ENCODE measurements around the gene HNRNPA3. TPM values are rescaled to one million over a fixed set of nuclear protein-coding genes. Genes with fewer than 3 reads are reported as not detected.
"Not testable (repeated sequence)": the region's sequence is repeated elsewhere in the genome, so short reads cannot be mapped to it uniquely, and the experiment has no call there.

Gene HNRNPA3
- total RNA-seq, 3 donors from 2014 or later: 292 to 332 (median 316) TPM

DNA sequence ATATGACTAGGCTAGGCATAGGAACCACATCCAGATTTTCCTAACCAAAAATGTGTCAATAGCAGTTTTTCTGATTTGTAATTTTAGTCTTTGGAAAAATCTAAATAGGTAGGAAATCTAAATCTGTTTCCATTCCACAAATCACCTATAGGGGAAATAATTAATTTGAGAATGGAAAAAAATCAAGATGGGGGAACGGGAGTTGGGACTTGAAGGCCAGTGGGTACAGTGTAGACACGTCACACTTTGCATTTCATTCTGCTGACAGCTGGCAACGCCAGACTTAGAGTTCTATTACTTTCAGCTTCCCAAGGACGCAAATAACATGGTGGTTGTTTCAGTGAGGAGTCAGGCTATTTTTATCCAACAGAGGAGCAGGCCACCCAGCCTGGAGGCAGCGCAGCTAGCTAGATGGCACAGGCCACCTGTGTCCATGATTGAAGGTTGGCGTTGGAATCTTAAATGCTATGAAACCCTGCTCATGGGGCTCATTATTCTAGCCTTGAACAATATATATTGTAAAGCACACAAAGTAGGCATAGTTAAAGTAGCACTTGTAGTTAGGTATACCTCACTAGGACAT is 23.4 kb downstream of the HNRNPA3 start:
- Mint-ChIP-seq H3K27me3 (ENCODE audit: low read depth) (no peaks in the 10 kb centered on the region), H3K4me3 (no peak overlapping the region), H3K36me3 (ENCODE audit: insufficient read depth) (peaks cover 40% of the 10 kb centered on the region), H3K9me3 (no peaks in the 10 kb centered on the region), H3K4me1 (ENCODE audit: low read depth) (peaks cover 56% of the 10 kb centered on the region)
- ATAC-seq: no peak
- DNase-seq: no peak

DNA sequence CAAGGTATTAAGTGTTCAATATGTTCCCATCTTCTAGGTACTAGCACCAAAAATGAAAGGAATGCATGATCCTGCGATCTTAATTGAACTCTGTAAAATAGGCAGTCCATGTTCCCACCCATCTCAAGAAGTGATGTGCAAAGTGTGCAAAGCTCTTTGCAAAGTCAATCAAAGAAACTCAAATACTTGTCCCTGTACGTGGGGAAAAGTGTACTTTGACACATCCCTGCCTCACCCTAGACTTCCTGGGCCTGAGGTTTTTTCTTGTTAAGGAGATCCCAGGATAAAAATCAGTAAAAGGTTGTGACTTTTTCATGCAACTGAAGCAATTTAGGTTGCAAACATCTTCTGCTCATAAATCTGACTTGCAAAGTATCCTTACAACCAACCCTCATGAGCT is 25.3 kb downstream of the HNRNPA3 start:
- H3K27me3 Mint-ChIP-seq (ENCODE audit: low read depth): no peaks in the 10 kb centered on the region
- peaks cover 33% of the 10 kb centered on the region for H3K36me3 Mint-ChIP-seq (ENCODE audit: insufficient read depth)
- H3K4me3 Mint-ChIP-seq: no peak overlapping the region
- no peaks in the 10 kb centered on the region for H3K9me3 Mint-ChIP-seq
- DNase-seq: no peak
- H3K4me1 Mint-ChIP-seq (ENCODE audit: low read depth): peaks cover 65% of the 10 kb centered on the region
- no peak for ATAC-seq

DNA sequence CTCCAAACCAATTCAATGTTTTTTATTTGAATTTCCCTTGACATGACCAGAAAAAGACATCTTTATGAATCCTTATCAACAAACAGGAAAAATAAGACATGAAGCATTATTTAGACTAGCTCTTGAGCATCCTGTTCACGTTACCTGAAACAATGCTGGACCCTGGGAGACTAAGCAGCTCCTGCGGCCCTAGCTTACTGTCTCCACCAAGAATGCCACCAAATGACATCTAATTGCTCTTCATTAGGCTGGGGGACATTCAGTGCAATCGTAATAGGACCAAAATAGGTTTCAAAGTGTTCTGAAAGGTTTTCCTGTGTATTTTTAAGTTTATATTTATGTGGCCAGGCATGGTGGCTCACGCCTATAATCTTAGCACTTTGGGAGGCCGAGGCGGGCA is 26.5 kb downstream of the HNRNPA3 start:
- H3K4me1 Mint-ChIP-seq (ENCODE audit: low read depth): peaks cover 71% of the 10 kb centered on the region
- DNase-seq (no peak), ATAC-seq (no peak)
- no peaks in the 10 kb centered on the region for H3K9me3 Mint-ChIP-seq
- H3K4me3 Mint-ChIP-seq: no peak overlapping the region
- no peaks in the 10 kb centered on the region for H3K27me3 Mint-ChIP-seq (ENCODE audit: low read depth)
- H3K36me3 Mint-ChIP-seq (ENCODE audit: insufficient read depth): peaks cover 27% of the 10 kb centered on the region

DNA sequence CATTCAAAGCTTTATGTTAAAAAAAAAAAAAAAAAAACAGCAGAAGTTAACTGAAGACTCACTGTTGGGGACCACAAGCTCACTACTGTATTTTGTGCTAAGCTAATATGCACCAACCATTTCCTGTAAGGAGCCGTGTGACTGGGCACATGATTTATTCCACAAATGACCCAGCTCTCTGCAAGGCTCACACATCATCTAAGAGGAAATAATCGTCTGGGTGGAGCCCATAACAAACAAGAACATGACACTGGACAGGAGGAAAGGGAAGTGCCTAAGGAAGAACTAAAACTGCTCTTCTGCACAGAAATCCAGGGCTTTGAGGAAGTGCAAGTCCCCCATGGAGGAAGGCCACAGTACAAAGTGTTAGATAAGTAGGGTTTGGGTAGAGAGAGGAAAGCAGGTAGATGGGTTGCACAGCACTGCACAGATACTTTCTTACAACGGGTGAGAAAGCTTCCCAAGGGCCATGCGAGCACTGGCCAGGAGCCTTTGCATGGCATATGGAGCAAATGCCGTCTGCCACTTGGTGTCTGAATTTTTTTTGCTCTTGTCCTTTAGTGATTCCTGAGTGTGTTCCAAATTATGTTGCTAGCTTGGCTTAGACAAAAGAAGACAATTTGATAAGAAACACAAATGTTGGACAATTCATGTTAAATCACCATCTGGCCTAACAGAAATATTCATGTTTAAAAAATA is 27.5 kb downstream of the HNRNPA3 start:
- no peaks in the 10 kb centered on the region for H3K9me3 Mint-ChIP-seq
- DNase-seq (no peak), ATAC-seq (peak; percentile 74 to 76)
- peaks cover 77% of the 10 kb centered on the region for H3K4me1 Mint-ChIP-seq (ENCODE audit: low read depth)
- H3K4me3 Mint-ChIP-seq: peak overlapping the region; percentile 46
- H3K27me3 Mint-ChIP-seq (ENCODE audit: low read depth): no peaks in the 10 kb centered on the region
- peaks cover 31% of the 10 kb centered on the region for H3K36me3 Mint-ChIP-seq (ENCODE audit: insufficient read depth)

DNA sequence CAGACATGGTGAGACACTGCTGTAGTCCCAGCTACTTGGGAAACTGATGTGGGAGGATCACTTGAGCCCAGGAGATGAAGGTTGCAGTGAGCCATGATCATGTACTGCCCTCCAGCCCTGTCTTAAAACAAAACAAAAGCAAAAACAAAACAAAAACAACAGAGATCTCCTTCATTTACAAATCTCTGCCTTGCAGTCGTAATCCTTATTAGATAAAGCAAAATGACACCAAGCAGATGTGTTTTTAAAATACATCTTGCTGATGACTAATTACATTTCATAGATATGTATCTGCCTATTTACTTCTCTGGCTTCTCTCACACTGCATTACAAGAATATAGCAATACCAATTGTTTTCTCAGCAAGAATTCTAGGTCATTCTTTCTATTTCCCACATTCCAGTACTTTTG is 29.1 kb downstream of the HNRNPA3 start:
- no peaks in the 10 kb centered on the region for H3K27me3 Mint-ChIP-seq (ENCODE audit: low read depth)
- H3K9me3 Mint-ChIP-seq: no peaks in the 10 kb centered on the region
- DNase-seq (no peak), ATAC-seq (peak in 1 of 2 donors; percentile 36)
- H3K4me1 Mint-ChIP-seq (ENCODE audit: low read depth): peaks cover 82% of the 10 kb centered on the region
- H3K36me3 Mint-ChIP-seq (ENCODE audit: insufficient read depth): peaks cover 28% of the 10 kb centered on the region
- H3K4me3 Mint-ChIP-seq: peak overlapping the region; percentile 39

DNA sequence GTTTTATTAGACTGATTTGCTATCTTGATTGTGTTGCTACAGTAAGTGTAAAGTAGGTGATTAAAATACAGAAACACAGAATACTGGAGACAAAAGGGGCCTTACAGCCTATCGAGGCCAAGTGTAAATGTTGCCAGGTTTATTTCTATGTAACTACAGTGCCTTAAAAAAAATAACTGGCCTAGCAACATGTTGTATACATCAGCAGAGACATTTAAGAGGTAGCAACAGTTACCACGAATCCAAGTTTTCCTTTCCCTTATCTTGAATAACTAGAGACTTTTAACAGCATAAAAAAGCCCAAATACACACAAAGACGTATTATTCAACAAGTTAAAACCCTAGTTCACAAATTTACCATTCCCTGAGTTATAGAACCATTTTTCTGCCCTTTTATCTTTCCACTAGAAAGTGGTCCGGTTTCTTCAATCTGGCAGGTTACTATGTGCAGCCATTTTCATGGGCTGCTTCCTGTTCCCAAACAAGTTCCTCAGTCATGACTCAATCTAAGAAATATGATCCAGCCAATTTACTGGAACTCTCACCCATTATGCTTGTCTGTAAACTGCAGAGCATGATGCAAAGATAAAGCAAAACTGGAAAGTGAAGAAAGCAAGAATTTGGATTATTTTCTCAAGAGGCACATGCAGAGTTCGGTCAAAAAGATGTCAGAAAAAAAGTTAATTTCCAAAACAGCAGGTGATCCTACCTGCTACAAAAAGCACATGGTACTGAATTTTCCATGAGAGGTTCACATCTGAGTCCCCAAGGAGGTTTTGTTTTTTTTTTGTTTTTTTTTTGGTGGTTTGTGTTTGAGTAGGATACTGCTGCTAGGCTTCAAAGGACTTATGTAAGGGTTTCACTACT is 29.8 kb downstream of the HNRNPA3 start:
- no peaks in the 10 kb centered on the region for H3K27me3 Mint-ChIP-seq (ENCODE audit: low read depth)
- H3K4me3 Mint-ChIP-seq: peak overlapping the region; percentile 35
- ATAC-seq: no peak
- H3K36me3 Mint-ChIP-seq (ENCODE audit: insufficient read depth): peaks cover 28% of the 10 kb centered on the region
- no peaks in the 10 kb centered on the region for H3K9me3 Mint-ChIP-seq
- H3K4me1 Mint-ChIP-seq (ENCODE audit: low read depth): peaks cover 88% of the 10 kb centered on the region
- DNase-seq: no peak

DNA sequence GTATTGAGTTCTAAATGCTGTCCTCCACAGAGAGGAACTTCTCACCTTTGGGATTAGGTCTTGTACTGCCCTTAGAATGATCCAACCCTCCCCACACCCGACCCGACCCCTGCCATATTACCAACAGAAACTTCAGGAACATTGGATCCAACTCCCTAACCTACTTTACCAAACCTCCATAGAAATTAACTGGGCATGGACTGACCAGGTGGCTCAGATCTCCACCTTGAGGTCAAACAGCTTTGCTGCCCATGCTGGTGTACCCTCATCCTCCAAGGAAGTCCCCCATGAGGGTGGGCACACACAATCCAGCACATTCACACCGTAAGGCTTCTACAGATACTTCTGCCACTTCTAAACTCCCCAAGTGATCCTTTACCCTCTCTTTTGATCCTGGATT is 30.5 kb downstream of the HNRNPA3 start:
- no peak for DNase-seq
- Mint-ChIP-seq H3K4me1 (ENCODE audit: low read depth) (peaks cover 90% of the 10 kb centered on the region), H3K9me3 (no peaks in the 10 kb centered on the region), H3K27me3 (ENCODE audit: low read depth) (no peaks in the 10 kb centered on the region), H3K4me3 (no peak overlapping the region), H3K36me3 (ENCODE audit: insufficient read depth) (peaks cover 27% of the 10 kb centered on the region)
- ATAC-seq: no peak

DNA sequence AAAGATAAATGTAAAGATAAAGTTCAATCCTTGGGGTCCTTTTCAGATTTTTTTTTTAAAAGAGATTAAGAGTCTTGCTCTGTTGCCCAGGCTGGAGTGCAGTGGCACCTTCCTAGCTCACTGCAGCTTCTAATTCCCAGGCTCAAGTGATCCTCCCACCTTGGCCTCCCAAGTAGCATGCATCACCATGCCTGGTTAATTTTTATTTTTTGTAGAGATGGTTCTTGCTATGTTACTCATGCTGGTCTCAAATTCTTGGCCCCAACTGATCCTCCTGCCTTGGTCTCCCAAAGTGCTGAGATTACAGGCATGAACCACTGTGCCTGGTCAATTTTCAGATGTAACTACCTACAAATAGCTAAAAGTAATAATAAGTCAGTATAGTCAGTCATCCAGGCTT is 30.9 kb downstream of the HNRNPA3 start:
- Mint-ChIP-seq H3K4me1 (ENCODE audit: low read depth) (peaks cover 87% of the 10 kb centered on the region), H3K4me3 (no peak overlapping the region), H3K9me3 (no peaks in the 10 kb centered on the region), H3K27me3 (ENCODE audit: low read depth) (no peaks in the 10 kb centered on the region), H3K36me3 (ENCODE audit: insufficient read depth) (peaks cover 23% of the 10 kb centered on the region)
- no peak for ATAC-seq
- no peak for DNase-seq

DNA sequence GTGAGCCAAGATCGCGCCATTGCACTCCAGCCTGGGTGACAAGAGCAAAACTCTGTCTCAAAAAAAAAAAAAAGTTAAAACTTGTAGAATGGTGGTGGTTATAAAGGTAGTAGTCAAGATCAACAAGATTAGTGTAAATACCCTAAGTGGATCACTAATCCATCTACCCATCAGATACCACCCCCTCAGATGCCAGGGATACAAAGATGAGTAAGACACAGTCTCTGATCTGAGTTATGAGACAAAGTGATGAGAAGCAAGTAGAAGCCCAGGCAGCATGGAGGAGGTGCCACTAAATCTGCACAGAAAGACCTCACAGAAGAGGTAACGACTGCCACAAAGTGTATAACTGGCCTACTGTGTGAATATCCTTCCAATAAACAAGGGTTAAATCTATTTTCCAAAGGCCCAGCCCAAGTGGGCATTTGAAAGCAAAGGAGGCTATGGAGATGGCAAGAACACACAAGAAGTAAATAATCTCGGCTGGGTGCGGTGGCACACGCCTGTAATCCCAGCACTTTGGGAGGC is 31.7 kb downstream of the HNRNPA3 start:
- Mint-ChIP-seq H3K36me3 (ENCODE audit: insufficient read depth) (peaks cover 25% of the 10 kb centered on the region), H3K4me3 (peak overlapping the region; percentile 43), H3K4me1 (ENCODE audit: low read depth) (peaks cover 84% of the 10 kb centered on the region), H3K27me3 (ENCODE audit: low read depth) (no peaks in the 10 kb centered on the region), H3K9me3 (no peaks in the 10 kb centered on the region)
- peak; percentile 65 to 72 for ATAC-seq
- DNase-seq: no peak

DNA sequence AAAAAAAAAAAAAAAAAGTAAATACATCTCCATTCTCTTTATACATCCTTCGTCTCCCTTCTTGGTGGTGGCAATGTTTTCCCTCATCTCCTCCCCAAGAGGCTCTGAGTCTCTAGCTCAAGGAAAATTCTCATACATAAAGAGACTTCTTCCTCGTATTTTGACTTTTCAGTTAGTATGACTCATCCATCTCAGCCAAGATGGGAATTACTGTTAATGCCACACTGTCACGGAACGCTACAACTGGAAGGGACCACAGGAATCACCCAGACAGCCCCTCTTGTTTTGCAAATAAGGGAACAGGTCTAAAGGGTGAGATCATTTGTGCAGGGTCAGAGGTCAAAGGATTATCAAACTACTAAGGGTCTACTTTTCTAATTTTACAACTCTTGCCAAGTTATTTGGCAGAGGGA is 32.4 kb downstream of the HNRNPA3 start:
- Mint-ChIP-seq H3K9me3 (no peaks in the 10 kb centered on the region), H3K27me3 (ENCODE audit: low read depth) (no peaks in the 10 kb centered on the region)
- ATAC-seq: no peak

DNA sequence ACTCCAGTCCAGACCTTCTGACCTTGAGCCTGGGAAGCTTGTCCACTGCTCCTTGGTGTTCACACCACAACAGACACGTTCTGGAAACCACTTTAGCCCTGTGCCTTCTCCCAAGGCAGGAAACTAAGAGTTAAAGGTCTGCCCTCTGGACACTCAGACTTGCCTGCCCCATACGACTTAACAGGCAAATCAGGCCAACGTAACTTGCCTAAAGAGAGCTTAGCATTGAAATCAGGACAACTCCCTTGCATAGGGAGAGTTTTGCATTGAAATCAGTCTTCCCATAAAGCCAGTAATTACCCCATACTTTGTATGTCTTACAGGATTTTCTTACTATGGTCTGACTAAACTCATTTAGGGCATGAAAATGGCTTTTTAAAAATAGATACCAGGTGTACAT is 33.4 kb downstream of the HNRNPA3 start:
- Mint-ChIP-seq H3K4me3 (no peak overlapping the region), H3K9me3 (no peaks in the 10 kb centered on the region), H3K27me3 (ENCODE audit: low read depth) (no peaks in the 10 kb centered on the region), H3K4me1 (ENCODE audit: low read depth) (peaks cover 80% of the 10 kb centered on the region), H3K36me3 (ENCODE audit: insufficient read depth) (peaks cover 27% of the 10 kb centered on the region)
- no peak for DNase-seq
- ATAC-seq: no peak

More for the DNA sequence above, 32.4 kb downstream of the HNRNPA3 start:
- Mint-ChIP-seq H3K4me1 (ENCODE audit: low read depth) (peaks cover 80% of the 10 kb centered on the region), H3K36me3 (ENCODE audit: insufficient read depth) (peaks cover 24% of the 10 kb centered on the region), H3K4me3 (peak overlapping the region; percentile 33)
- no peak for DNase-seq

DNA sequence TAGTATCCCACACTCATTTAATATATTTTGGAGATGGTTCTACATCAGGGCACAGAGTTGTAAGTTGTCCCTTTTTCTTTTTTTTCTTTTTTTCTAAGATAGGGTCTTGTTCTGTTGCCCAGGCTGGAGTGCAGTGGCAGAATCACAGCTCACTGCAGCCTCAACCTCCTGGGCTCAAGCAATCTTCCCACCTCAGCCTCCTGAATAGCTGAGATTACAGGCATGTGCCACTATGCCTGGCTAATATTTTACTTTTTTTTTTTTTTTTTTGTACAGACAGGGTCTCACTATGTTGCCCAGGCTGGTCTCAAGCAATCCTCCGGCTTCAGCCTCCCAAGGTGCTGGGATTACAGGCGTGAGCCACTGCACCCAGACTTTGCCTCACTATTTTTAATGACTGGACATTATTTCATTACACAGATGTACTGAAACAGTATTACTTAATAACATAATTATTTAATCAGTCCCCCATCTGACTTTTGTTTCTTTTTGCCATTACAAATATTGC is 34.0 kb downstream of the HNRNPA3 start:
- not testable (repeated sequence) for H3K9me3 Mint-ChIP-seq; H3K4me3 Mint-ChIP-seq; ATAC-seq; H3K27me3 Mint-ChIP-seq (ENCODE audit: low read depth); DNase-seq
- peaks cover 29% of the 10 kb centered on the region for H3K36me3 Mint-ChIP-seq (ENCODE audit: insufficient read depth)
- H3K4me1 Mint-ChIP-seq (ENCODE audit: low read depth): peaks cover 79% of the 10 kb centered on the region

DNA sequence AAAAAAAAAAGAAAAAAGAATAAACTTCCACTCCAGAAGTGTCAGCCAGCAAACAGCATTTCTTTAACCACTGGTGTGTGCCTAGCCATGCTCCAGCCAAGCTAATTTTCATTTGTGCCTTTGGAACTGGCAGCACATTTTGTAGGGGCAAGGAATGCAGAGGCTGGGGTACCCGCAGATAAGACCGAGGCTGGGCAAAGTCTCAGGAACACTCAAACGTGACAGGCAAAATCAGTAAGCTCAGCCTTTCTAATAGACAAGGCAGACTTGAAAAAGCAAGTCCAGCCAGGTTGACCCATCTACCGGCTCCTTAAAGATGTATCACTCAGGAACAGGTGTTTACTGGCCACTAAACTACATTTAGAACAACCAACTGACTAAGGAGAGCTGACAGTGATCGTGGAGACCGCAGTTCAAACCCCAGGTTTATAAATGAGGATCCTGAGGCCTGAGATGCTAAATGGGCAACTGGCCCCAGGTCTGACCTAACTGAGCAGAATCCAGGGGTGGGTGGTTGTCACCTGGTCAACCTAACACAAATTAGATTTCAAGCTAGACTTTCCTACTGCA is 35.2 kb downstream of the HNRNPA3 start:
- Mint-ChIP-seq H3K36me3 (ENCODE audit: insufficient read depth) (peaks cover 29% of the 10 kb centered on the region), H3K9me3 (no peaks in the 10 kb centered on the region), H3K27me3 (ENCODE audit: low read depth) (no peaks in the 10 kb centered on the region), H3K4me3 (no peak overlapping the region), H3K4me1 (ENCODE audit: low read depth) (peaks cover 77% of the 10 kb centered on the region)
- no peak for ATAC-seq
- no peak for DNase-seq

DNA sequence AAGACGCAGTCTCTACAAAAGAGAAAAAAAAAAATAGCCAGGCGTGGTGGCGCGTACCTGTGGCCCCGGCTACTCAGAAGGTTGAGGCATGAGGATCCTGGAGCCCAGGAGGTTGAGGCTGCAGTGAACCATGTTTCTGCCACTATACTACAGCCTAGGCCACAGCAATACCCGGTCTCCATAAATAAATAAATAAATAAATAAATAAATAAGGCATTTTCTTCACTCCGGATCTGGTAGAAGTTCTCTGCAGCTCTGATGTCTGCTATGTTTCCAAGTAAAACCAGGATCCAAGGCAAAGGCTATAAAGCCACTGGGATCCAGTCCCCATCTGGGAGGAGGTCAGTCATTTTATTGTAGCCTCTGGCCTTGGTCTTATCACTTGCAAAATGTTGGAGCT is 36.4 kb downstream of the HNRNPA3 start:
- ATAC-seq: no peak
- Mint-ChIP-seq H3K27me3 (ENCODE audit: low read depth) (no peaks in the 10 kb centered on the region), H3K36me3 (ENCODE audit: insufficient read depth) (peaks cover 38% of the 10 kb centered on the region), H3K9me3 (no peaks in the 10 kb centered on the region), H3K4me3 (no peak overlapping the region), H3K4me1 (ENCODE audit: low read depth) (peaks cover 81% of the 10 kb centered on the region)
- no peak for DNase-seq

All from activated T-cell treated with anti-CD3 and anti-CD28 coated beads, Interleukin-2, amount 50 U/mL, for 4 hours (primary cell).